Measurements from ENCODE around the gene C3orf33. TPM values are rescaled to one million over a fixed set of nuclear protein-coding genes. Genes with fewer than 3 reads are reported as not detected.
A peak's percentile ranks its signal among the peaks of the same experiment; 100 is the strongest.

Gene C3orf33
- total and polyA plus RNA-seq, 8 donors = 0.72 to 5.5 (median 1.5) TPM; not detected in 1

- Histone ChIP-seq H3K4me3 (no peak overlapping the region), H3K27me3 (no peaks in the 10 kb centered on the region), H3K36me3 (peaks cover 0 to 2% (median 0%) of the 10 kb centered on the region in 4 donors), H3K4me1 (no peaks in the 10 kb centered on the region), H3K27ac (no peak overlapping the region), H3K9me3 (no peaks in the 10 kb centered on the region)
- peak in 1 of 2 donors; percentile 47 for DNase-seq
- WGBS, 5 donors = 70 to 77% (median 73%) methylated on average over 11 of the region's 11 CpGs
- intact Hi-C loops (cut with DNase I; ENCODE audit: low total_unique reads) = no loop called here
- TF ChIP-seq CTCF (IDR thresholded peaks at IDR 0.05) = peak in 3 of 7 experiments; percentile 28 to 32 (median 29)
- no peak for TF ChIP-seq POLR2A (IDR thresholded peaks at IDR 0.05)
- TF ChIP-seq EP300 (IDR thresholded peaks at IDR 0.05) = no peak
- TF ChIP-seq POLR2AphosphoS5 (IDR thresholded peaks at IDR 0.05) = no peak
These were observed 52.9 kb downstream of the C3orf33 start for GRCh38 chr3:155753038-155753639.

DNA sequence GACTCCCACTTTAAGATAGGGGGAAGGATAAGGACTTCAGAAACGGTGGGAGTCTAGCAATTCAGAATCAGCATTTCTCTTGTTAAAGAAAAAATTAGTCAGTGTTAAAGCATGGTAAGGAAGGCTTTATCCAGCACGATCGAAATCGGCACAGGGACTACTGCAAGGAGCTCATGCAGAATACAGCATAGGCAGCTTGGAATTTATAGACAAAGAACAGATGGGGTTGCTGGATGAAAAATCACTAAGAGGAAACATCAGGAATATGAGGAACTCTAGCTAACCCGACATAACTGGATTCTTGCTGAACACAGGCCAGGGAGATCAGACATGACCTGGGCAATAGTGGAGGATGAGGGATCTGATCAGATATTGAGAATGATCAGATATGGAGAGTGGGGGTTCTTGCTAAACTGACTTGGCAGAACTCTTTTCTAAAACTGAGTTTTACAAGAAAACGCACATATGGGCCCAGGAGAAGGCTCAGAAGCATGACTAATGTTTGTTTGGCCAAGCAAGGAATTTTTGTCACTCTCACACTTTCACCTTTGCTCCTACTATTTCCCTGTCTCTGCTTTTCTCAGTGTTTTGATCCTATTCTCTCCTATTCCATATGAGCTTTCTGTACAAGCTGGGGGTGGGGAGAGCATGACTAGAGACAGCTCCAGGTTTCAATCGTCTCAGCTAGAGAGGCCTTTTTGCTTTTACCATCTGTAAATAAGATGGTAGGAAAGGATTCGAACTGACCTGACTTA lies 57.3 kb downstream of the C3orf33 start:
- H3K36me3 ChIP-seq = no peaks in the 10 kb centered on the region
- peaks cover 0 to 17% (median 14%) of the 10 kb centered on the region in 3 donors for H3K27me3 ChIP-seq
- no peaks in the 10 kb centered on the region for H3K9me3 ChIP-seq
- peak in 1 of 2 donors; percentile 27 for DNase-seq
- no peak overlapping the region for H3K27ac ChIP-seq
- H3K4me3 ChIP-seq = no peak overlapping the region
- TF ChIP-seq POLR2A (IDR thresholded peaks at IDR 0.05) (no peak), EP300 (IDR thresholded peaks at IDR 0.05) (no peak), CTCF (IDR thresholded peaks at IDR 0.05) (no peak), POLR2AphosphoS5 (IDR thresholded peaks at IDR 0.05) (no peak)
- intact Hi-C loops (cut with DNase I; ENCODE audit: low total_unique reads) = no loop called here
- WGBS, 5 donors = 46 to 60% (median 52%) methylated on average over 8 of the region's 8 CpGs
- H3K4me1 ChIP-seq = peaks cover 0 to 25% (median 16%) of the 10 kb centered on the region in 4 donors

DNA sequence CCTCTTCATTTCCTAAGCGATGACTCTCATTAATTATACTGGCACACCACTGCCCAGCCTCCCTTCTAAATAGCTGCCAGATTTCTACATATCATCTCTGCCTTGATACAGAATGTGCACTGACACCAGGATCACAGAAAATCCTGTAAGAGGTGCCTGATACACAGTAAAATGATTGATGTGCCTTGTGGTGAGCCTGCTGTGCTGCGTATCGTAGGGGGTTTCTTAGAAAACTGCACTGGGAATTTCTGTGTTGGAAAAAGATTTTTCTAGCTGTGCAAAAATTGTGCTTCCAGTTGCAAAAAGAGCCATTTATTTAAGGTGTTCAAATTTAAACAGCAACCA lies 58.2 kb downstream of the C3orf33 start:
- WGBS, 5 donors = 75 to 91% (median 88%) methylated on average over 3 of the region's 3 CpGs
- peaks cover 0 to 21% (median 18%) of the 10 kb centered on the region in 3 donors for H3K27me3 ChIP-seq
- H3K36me3 ChIP-seq = no peaks in the 10 kb centered on the region
- intact Hi-C loops (cut with DNase I; ENCODE audit: low total_unique reads) = no loop called here
- H3K9me3 ChIP-seq = no peaks in the 10 kb centered on the region
- TF ChIP-seq CTCF (IDR thresholded peaks at IDR 0.05) (no peak), POLR2AphosphoS5 (IDR thresholded peaks at IDR 0.05) (no peak), EP300 (IDR thresholded peaks at IDR 0.05) (no peak), POLR2A (IDR thresholded peaks at IDR 0.05) (no peak)
- H3K4me3 ChIP-seq = no peak overlapping the region
- peaks cover 0 to 34% (median 22%) of the 10 kb centered on the region in 4 donors for H3K4me1 ChIP-seq
- no peak for DNase-seq
- H3K27ac ChIP-seq = no peak overlapping the region

DNA sequence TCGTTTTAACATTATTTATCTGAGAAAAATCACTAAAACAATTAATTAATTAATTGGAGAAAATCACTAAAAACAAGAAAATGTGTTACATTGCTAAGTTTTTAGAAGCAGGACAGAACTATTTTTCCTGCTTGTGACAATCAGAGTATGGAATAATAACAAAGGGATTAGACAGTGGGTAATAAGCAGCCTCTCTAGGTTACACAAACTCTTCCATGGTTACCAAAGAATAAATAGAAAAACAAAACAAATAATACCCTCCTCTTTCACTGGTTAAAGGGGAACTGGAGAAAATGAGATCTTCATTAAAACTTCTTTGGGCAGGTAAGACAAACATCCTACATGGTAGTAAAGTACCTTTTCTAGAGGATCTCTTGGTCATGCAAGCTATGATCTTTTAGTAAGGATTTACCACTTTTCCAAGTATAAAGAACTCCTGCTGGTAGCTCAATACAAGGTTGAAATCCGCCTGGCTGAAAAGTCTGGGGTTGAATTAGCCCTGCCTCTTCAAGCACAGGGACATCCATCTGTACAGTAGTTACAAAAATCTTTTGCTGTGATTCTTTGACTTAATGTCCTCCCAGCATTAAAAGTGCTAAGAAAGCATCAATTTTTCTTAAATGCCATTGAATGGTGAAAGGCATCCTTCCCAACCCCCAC lies 58.7 kb downstream of the C3orf33 start:
- Histone ChIP-seq H3K27me3 (peaks cover 0 to 21% (median 20%) of the 10 kb centered on the region in 3 donors), H3K4me1 (peaks cover 0 to 35% (median 24%) of the 10 kb centered on the region in 4 donors), H3K27ac (no peak overlapping the region), H3K36me3 (no peaks in the 10 kb centered on the region), H3K4me3 (no peak overlapping the region), H3K9me3 (no peaks in the 10 kb centered on the region)
- TF ChIP-seq POLR2AphosphoS5 (IDR thresholded peaks at IDR 0.05) (no peak), EP300 (IDR thresholded peaks at IDR 0.05) (no peak), POLR2A (IDR thresholded peaks at IDR 0.05) (no peak), CTCF (IDR thresholded peaks at IDR 0.05) (no peak)
- no peak for DNase-seq
- intact Hi-C loops (cut with DNase I; ENCODE audit: low total_unique reads) = no loop called here
- WGBS, 5 donors = 53 to 71% (median 69%) methylated on average over 2 of the region's 2 CpGs

Measured in stomach (tissue), 9 donors.